Activated CD4-positive, alpha-beta memory T cell treated with anti-CD3 and anti-CD28 coated beads for 36 hours (primary cell): ENCODE measurements around the gene TRIM7. TPM values are rescaled to one million over a fixed set of nuclear protein-coding genes. Genes with fewer than 3 reads are reported as not detected.
"Not testable (repeated sequence)": the region's sequence is repeated elsewhere in the genome, so short reads cannot be mapped to it uniquely, and the experiment has no call there.

Experiments used
- CTCF ChIA-PET: fragments of 350-600 bp; sonication (Branson Sonifier 250); formaldehyde crosslinking; loops from one replicate; lab custom pipeline; 2021; ENCODE audit warnings: antibody characterized with exemption, inconsistent platforms; lab: Charles Lee
- POLR2A ChIA-PET: fragments of 350-600 bp; sonication (Branson Sonifier 250); formaldehyde crosslinking; loops from one replicate; lab custom pipeline; 2021; ENCODE audit warnings: antibody characterized with exemption; lab: Charles Lee
- DNase-seq: peaks from one replicate; pipeline ENCODE4 v3.0.0-alpha.2; 2020
- H3K27ac Mint-ChIP-seq: one replicate; pipeline ENCODE4 v1.8.0; 2021; ENCODE audit warnings: mixed read lengths
- H3K27me3 Mint-ChIP-seq: one replicate; pipeline ENCODE4 v1.8.0; 2021; ENCODE audit warnings: mixed read lengths
- H3K36me3 Mint-ChIP-seq: one replicate; pipeline ENCODE4 v1.8.0; 2021; ENCODE audit warnings: mixed read lengths
- H3K4me1 Mint-ChIP-seq: one replicate; pipeline ENCODE4 v1.8.0; 2021; ENCODE audit warnings: low read depth, mixed read lengths
- H3K4me3 Mint-ChIP-seq: one replicate; pipeline ENCODE4 v1.8.0; 2021; ENCODE audit warnings: mild to moderate bottlenecking, mixed read lengths
- H3K9me3 Mint-ChIP-seq: one replicate; pipeline ENCODE4 v1.8.0; 2021; ENCODE audit warnings: mixed read lengths
- intact Hi-C: fragments of 100-400 bp; cut with micrococcal nuclease; formaldehyde crosslinking; loops from one replicate; pipeline ENCODE4 v1.15.1; 2023
- total RNA-seq, 2 experiments: library from RNA; stranded (reverse); gene quantifications; one replicate each; pipeline ENCODE4 v1.2.3, GENCODE V29; 2021

The TRIM7 gene
- total RNA-seq, 2 experiments from 2014 or later = 2.9 to 3.5 TPM

GRCh38 chr5:181220178-181220515 is 15.2 kb upstream of the TRIM7 start:
- no peak for DNase-seq

DNA sequence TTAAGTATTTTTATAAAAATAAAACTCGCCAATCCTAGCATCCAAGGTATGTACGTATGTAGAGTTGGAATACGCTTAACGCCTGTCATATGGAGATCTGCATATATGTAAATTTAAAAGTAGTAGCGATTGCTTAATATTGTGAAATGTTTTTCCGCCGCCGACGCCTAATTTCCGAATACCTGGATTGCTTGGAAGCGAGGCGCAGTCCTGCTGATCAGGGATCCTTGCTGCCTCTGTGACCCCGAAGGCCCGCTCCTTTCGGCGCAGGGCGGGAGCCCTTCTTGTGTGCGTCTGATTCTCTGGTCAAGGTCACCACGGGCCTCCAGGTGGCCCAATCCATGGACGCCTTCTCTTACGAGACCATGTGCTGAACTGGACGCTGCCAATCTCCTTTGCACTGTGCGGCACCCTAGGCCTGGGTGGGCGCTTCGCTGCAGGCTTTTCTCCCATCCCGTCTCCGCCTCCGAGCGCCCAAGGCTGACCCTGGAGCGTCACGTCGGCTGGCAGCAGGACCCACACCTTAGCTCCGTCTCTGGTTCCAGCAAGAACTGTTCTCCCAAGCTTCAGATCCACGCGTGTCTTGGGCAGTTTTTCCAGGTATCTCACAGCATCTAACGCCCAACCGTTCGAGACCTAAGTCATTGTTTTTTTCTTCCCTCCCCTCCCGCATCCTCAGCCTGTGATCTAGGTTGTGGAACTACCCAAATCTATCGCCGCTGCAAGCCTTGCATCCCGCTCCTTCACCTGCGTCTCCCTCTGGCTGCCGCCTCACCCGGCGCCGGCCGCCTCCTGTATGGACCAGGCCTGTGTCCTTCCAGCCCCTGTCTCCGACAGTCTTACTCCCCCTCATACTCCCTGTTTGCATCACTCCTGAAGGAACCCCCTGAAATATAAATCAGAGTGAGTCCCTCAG is 14.5 kb upstream of the TRIM7 start:
- ChIA-PET POLR2A (no interaction called here), CTCF (interaction anchor here (1.0 kb wide), 1 partner anchor 31 kb away, joined by 3 read pairs; no protein-coding TSS in a partner anchor)
- Mint-ChIP-seq H3K27me3 (peaks cover 9% of the 10 kb centered on the region), H3K36me3 (peaks cover 9% of the 10 kb centered on the region), H3K9me3 (no peaks in the 10 kb centered on the region), H3K4me1 (peaks cover 45% of the 10 kb centered on the region), H3K27ac (peak overlapping the region; percentile 19), H3K4me3 (peak overlapping the region; percentile 35)
- intact Hi-C loops = loop anchor here (5.0 kb wide), 1 partner anchor 1522 kb away; the partner anchor contains the start of gene CANX
- DNase-seq = no peak

More at GRCh38 chr5:181220178-181220515, 15.2 kb upstream of the TRIM7 start:
- Mint-ChIP-seq H3K9me3 (no peaks in the 10 kb centered on the region), H3K27ac (peak overlapping the region; percentile 19), H3K36me3 (peaks cover 9% of the 10 kb centered on the region), H3K4me3 (peak overlapping the region; percentile 34), H3K4me1 (peaks cover 49% of the 10 kb centered on the region), H3K27me3 (peaks cover 9% of the 10 kb centered on the region)
- intact Hi-C loops = loop anchor here (5.0 kb wide), 1 partner anchor 1523 kb away; the partner anchor contains the start of gene CANX
- CTCF ChIA-PET = interaction anchor here (1.0 kb wide), 1 partner anchor 32 kb away, joined by 3 read pairs; no protein-coding TSS in a partner anchor
- POLR2A ChIA-PET = interaction anchor here (0.6 kb wide), 1 partner anchor 13 kb away, joined by 3 read pairs; no protein-coding TSS in a partner anchor

DNA sequence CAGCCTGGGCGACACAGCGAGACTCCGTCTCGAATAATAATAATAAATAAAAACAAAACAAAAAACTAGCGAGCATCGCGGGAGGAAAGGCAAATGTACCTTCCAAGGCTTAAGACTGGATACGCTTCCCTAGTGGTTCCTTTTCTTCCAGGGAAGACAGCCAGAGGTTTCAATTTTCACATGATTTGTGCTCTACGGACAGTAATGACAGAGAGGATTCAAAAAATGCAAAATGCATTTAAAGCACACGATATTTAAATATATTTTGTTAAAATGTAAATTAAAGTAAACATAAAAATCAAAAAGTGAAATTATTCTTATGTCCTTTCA is 13.8 kb upstream of the TRIM7 start:
- no peaks in the 10 kb centered on the region for H3K9me3 Mint-ChIP-seq
- DNase-seq = no peak
- POLR2A ChIA-PET = no interaction called here
- H3K36me3 Mint-ChIP-seq = peaks cover 9% of the 10 kb centered on the region
- intact Hi-C loops = loop anchor here (1.0 kb wide), 3 partner anchors 11 to 45 kb away; no protein-coding TSS in a partner anchor
- H3K4me1 Mint-ChIP-seq = peaks cover 43% of the 10 kb centered on the region
- CTCF ChIA-PET = no interaction called here
- peak overlapping the region; percentile 72 for H3K27ac Mint-ChIP-seq
- H3K4me3 Mint-ChIP-seq = peak overlapping the region; percentile 78
- peaks cover 9% of the 10 kb centered on the region for H3K27me3 Mint-ChIP-seq

DNA sequence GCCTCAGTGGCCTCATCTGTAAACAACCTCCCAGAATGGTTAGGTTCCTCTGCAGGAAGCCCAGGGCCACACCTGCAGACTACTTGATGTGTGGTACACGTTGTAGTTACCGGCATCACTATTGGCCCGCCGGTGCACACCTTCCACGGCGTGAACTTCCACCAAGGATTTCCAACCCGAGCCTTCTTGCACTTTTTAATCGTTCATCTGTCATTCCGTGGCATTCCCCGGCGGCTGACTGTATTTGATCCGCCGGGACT is 12.7 kb upstream of the TRIM7 start:
- peak; percentile 59 for DNase-seq
- peaks cover 9% of the 10 kb centered on the region for H3K36me3 Mint-ChIP-seq
- H3K9me3 Mint-ChIP-seq = no peaks in the 10 kb centered on the region
- peak overlapping the region; percentile 72 for H3K27ac Mint-ChIP-seq
- intact Hi-C loops = loop anchor here (1.0 kb wide), 3 partner anchors 10 to 44 kb away; no protein-coding TSS in a partner anchor
- ChIA-PET CTCF (no interaction called here), POLR2A (no interaction called here)
- peaks cover 9% of the 10 kb centered on the region for H3K27me3 Mint-ChIP-seq
- H3K4me1 Mint-ChIP-seq = peaks cover 43% of the 10 kb centered on the region
- H3K4me3 Mint-ChIP-seq = peak overlapping the region; percentile 78

- ChIA-PET CTCF (interaction anchor here (1.7 kb wide), 1 partner anchor 10 kb away, joined by 9 read pairs; no protein-coding TSS in a partner anchor), POLR2A (interaction anchor here (2.0 kb wide), 1 partner anchor 10 kb away, joined by 13 read pairs; no protein-coding TSS in a partner anchor)
- no peaks in the 10 kb centered on the region for H3K9me3 Mint-ChIP-seq
- H3K27me3 Mint-ChIP-seq = peaks cover 8% of the 10 kb centered on the region
- peak overlapping the region; percentile 78 for H3K4me3 Mint-ChIP-seq
- peak; percentile 76 for DNase-seq
- peak overlapping the region; percentile 72 for H3K27ac Mint-ChIP-seq
- peaks cover 8% of the 10 kb centered on the region for H3K36me3 Mint-ChIP-seq
- peaks cover 42% of the 10 kb centered on the region for H3K4me1 Mint-ChIP-seq
- intact Hi-C loops = no loop called here
Measured at GRCh38 chr5:181217111-181217802, 12.3 kb upstream of the TRIM7 start.

GRCh38 chr5:181215997-181216989 is 11.3 kb upstream of the TRIM7 start:
- H3K9me3 Mint-ChIP-seq = no peaks in the 10 kb centered on the region
- peaks cover 3% of the 10 kb centered on the region for H3K27me3 Mint-ChIP-seq
- CTCF ChIA-PET = interaction anchor here (1.7 kb wide), 1 partner anchor 9 kb away, joined by 9 read pairs; no protein-coding TSS in a partner anchor
- POLR2A ChIA-PET = interaction anchor here (0.6 to 2.0 kb wide), 3 partner anchors 9 to 44 kb away, joined by 3 to 13 read pairs (median 3); partner anchors contain the start of genes TRIM52 and TRIM7
- peak; percentile 59 for DNase-seq
- peaks cover 33% of the 10 kb centered on the region for H3K4me1 Mint-ChIP-seq
- H3K36me3 Mint-ChIP-seq = peaks cover 3% of the 10 kb centered on the region
- H3K4me3 Mint-ChIP-seq = peak overlapping the region; percentile 78
- intact Hi-C loops = no loop called here
- peak overlapping the region; percentile 64 for H3K27ac Mint-ChIP-seq

GRCh38 chr5:181214249-181214648 is 9.3 kb upstream of the TRIM7 start:
- intact Hi-C loops, CTCF ChIA-PET: not testable (repeated sequence)

DNA sequence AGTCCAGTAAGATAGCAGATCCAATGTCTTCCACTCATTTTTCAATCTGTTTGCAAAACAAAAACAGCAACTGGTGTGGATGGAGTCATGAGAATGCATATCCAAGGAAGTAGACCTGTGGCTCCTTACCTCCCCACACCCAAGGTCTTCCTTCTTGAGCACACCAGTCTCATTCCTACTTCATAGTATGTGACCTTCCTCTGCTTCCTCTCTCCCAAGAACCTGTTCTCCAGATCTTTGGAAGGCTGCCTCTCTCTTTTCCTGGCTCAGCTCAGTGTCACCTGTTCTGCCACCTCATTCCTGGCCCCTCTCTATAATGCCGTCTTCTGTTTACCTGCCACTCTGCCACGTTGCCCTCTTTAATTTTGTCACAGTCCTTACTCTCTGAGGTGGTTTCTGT is 7.9 kb upstream of the TRIM7 start:
- intact Hi-C loops = no loop called here
- H3K27ac Mint-ChIP-seq = no peak overlapping the region
- ChIA-PET CTCF (no interaction called here), POLR2A (no interaction called here)
- DNase-seq = no peak
- H3K9me3 Mint-ChIP-seq = no peaks in the 10 kb centered on the region
- H3K4me1 Mint-ChIP-seq = peaks cover 17% of the 10 kb centered on the region
- H3K27me3 Mint-ChIP-seq = no peaks in the 10 kb centered on the region
- H3K36me3 Mint-ChIP-seq = no peaks in the 10 kb centered on the region
- H3K4me3 Mint-ChIP-seq = no peak overlapping the region

More at GRCh38 chr5:181214249-181214648, 9.3 kb upstream of the TRIM7 start:
- POLR2A ChIA-PET, H3K36me3 Mint-ChIP-seq, H3K27me3 Mint-ChIP-seq, H3K27ac Mint-ChIP-seq, H3K4me3 Mint-ChIP-seq, DNase-seq, H3K9me3 Mint-ChIP-seq: not testable (repeated sequence)
- H3K4me1 Mint-ChIP-seq = peaks cover 17% of the 10 kb centered on the region

DNA sequence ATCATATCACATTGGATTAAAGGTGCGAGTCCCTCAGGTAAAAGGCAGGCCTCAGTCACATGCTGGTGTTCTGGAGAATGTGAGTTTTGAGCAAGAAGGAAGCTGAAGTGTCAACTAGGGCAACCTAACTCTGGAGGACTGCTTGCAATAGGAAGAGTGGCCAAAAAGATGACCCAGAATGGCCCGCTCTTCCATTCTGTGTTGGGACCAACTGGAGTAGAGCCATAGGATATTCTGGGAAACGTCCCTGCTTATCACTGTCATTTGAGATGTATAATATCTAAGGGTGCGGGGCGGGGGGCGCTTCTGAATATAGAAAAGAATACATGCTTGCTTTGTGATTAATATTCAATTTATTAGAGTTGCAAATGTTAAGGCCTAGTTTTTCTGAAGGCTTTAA is 7.1 kb upstream of the TRIM7 start:
- Mint-ChIP-seq H3K27me3 (peaks cover 4% of the 10 kb centered on the region), H3K27ac (no peak overlapping the region), H3K4me3 (no peak overlapping the region), H3K9me3 (no peaks in the 10 kb centered on the region), H3K36me3 (peaks cover 4% of the 10 kb centered on the region), H3K4me1 (peaks cover 19% of the 10 kb centered on the region)
- ChIA-PET CTCF (no interaction called here), POLR2A (interaction anchor here (1.1 kb wide), 2 partner anchors 22 to 23 kb away, joined by 3 read pairs; no protein-coding TSS in a partner anchor)
- intact Hi-C loops = no loop called here
- DNase-seq = no peak

DNA sequence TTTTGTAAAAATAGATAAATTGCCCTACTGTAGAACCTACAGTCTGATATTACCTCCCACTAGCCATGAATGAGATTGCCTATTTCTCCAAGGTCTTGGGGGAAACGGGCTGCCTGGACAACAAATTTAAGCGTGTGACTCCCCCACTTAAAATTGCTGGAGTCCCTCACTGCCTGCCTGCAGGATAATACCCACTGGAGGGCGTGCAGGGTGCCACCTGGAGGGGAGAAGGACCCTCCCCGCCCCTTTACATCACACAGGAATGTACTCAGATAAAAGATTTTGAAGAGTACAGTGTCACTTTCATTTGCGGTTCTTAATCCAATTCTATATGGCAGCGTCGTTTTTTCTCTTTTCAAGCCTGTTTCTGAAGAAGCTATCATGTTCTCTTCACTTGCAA is 6.2 kb upstream of the TRIM7 start:
- Mint-ChIP-seq H3K4me1 (peaks cover 21% of the 10 kb centered on the region), H3K27me3 (peaks cover 9% of the 10 kb centered on the region), H3K9me3 (no peaks in the 10 kb centered on the region), H3K36me3 (peaks cover 10% of the 10 kb centered on the region), H3K27ac (no peak overlapping the region), H3K4me3 (no peak overlapping the region)
- no peak for DNase-seq
- CTCF ChIA-PET = no interaction called here
- intact Hi-C loops = no loop called here
- POLR2A ChIA-PET = interaction anchor here (1.1 kb wide), 2 partner anchors 21 to 24 kb away, joined by 3 read pairs; no protein-coding TSS in a partner anchor

- intact Hi-C loops, H3K27ac Mint-ChIP-seq, H3K4me3 Mint-ChIP-seq: not testable (repeated sequence)
Measured at GRCh38 chr5:181210698-181211097, 5.7 kb upstream of the TRIM7 start.

More at GRCh38 chr5:181210698-181211097, 5.7 kb upstream of the TRIM7 start:
- POLR2A ChIA-PET, CTCF ChIA-PET, H3K9me3 Mint-ChIP-seq, H3K36me3 Mint-ChIP-seq, DNase-seq: not testable (repeated sequence)
- H3K4me1 Mint-ChIP-seq = peaks cover 24% of the 10 kb centered on the region
- H3K27me3 Mint-ChIP-seq = peaks cover 13% of the 10 kb centered on the region
